Keratinocyte (primary cell): Measurements from ENCODE around the gene EFTUD2. TPM values are rescaled to one million over a fixed set of nuclear protein-coding genes. Genes with fewer than 3 reads are reported as not detected.

ENCODE experiments used
- DNase-seq: peaks from one replicate; pipeline ENCODE4 v3.0.0-alpha.2; 2011; ENCODE audit warnings: low read depth, missing footprints, low spot score
- FAIRE-seq: peaks from 2 replicates; lab custom pipeline; 2011; peaks lifted over from hg19 to GRCh38; lab: Jason Lieb, UNC
- H2AFZ ChIP-seq: 2 replicates; pipeline ENCODE4 v1.6.0; 2012; ENCODE audit warnings: low read length, control low read depth, inconsistent platforms; ENCODE audit not compliant: control insufficient read depth
- H3K27ac ChIP-seq: 2 replicates; pipeline ENCODE4 v1.5.1; 2011; ENCODE audit warnings: low read length; ENCODE audit not compliant: control insufficient read depth, insufficient read depth
- H3K27me3 ChIP-seq: 3 replicates; pipeline ENCODE4 v1.6.0; 2011; ENCODE audit warnings: low read length; ENCODE audit not compliant: control insufficient read depth, insufficient read depth; ENCODE audit errors: extremely low read depth
- H3K36me3 ChIP-seq, 2 experiments: 2 replicates in 1 of 2; 3 replicates in 1 of 2; pipeline ENCODE4 v1.5.1; 2011; ENCODE audit warnings: low read length in 2 of 2, mild to moderate bottlenecking in 1 of 2; ENCODE audit not compliant: control insufficient read depth in 2 of 2, insufficient read depth in 2 of 2; ENCODE audit errors: extremely low read depth in 1 of 2
- H3K4me1 ChIP-seq: 3 replicates; pipeline ENCODE4 v1.5.1; 2011; ENCODE audit warnings: low read length; ENCODE audit not compliant: control insufficient read depth, insufficient read depth; ENCODE audit errors: extremely low read depth
- H3K4me2 ChIP-seq: 3 replicates; pipeline ENCODE4 v1.6.0; 2011; ENCODE audit warnings: low read depth, low read length; ENCODE audit not compliant: control insufficient read depth, insufficient read depth; ENCODE audit errors: extremely low read depth
- H3K4me3 ChIP-seq, 3 experiments: fragments of 200-600 bp in 1 of 3; sonication (generic) in 1 of 3; 2 replicates in 2 of 3; 3 replicates in 1 of 3; pipeline ENCODE4 v1.5.1; 2011 to 2016; ENCODE audit warnings: low read length in 3 of 3, mild to moderate bottlenecking in 3 of 3, control low read depth in 2 of 3, inconsistent platforms in 1 of 3, low read depth in 1 of 3, mixed read lengths in 1 of 3, mixed run types in 1 of 3, moderate library complexity in 1 of 3; ENCODE audit not compliant: control insufficient read depth in 2 of 3, insufficient read depth in 2 of 3; ENCODE audit errors: extremely low read depth in 1 of 3
- H3K79me2 ChIP-seq: 2 replicates; pipeline ENCODE4 v1.6.0; 2012; ENCODE audit warnings: low read length; ENCODE audit not compliant: control insufficient read depth, insufficient read depth
- H3K9ac ChIP-seq: 3 replicates; pipeline ENCODE4 v1.6.0; 2011; ENCODE audit warnings: low read length; ENCODE audit not compliant: control insufficient read depth, insufficient read depth; ENCODE audit errors: extremely low read depth
- H3K9me1 ChIP-seq: 3 replicates; pipeline ENCODE4 v1.6.0; 2011; ENCODE audit warnings: low read length; ENCODE audit not compliant: control insufficient read depth, insufficient read depth; ENCODE audit errors: extremely low read depth
- H3K9me3 ChIP-seq: 2 replicates; pipeline ENCODE4 v1.5.1; 2012; ENCODE audit warnings: low read depth, low read length; ENCODE audit not compliant: control insufficient read depth
- H4K20me1 ChIP-seq: 3 replicates; pipeline ENCODE4 v1.6.0; 2011; ENCODE audit warnings: low read length; ENCODE audit not compliant: control insufficient read depth, insufficient read depth; ENCODE audit errors: extremely low read depth
- EZH2 ChIP-seq: IDR thresholded peaks from one replicate; pipeline ENCODE4 v1.6.1; 2012; ENCODE audit warnings: inconsistent platforms, mild to moderate bottlenecking, low read length, moderate library complexity
- dilution Hi-C: fragments of 300-500 bp; cut with MboI; formaldehyde crosslinking; loops from one replicate; pipeline ENCODE4 v1.7.0; 2020; ENCODE audit warnings: low sequenced_read_pairs; ENCODE audit not compliant: extremely low pct_ligation_motif_present
- polyA plus RNA-seq, 5 experiments: library from polyadenylated mRNA; depleted of rRNA in 3 of 5; stranded (reverse) in 3 of 5; stranded (forward) in 1 of 5; unstranded in 1 of 5; fragments of >200 nt; gene quantifications; 1 replicate in 1 of 5; 2 replicates in 3 of 5; 3 replicates in 1 of 5; pipeline versions ENCODE4 v1.2.1 to v1.2.3, GENCODE V29; 2011 to 2012; ENCODE audit warnings: missing spikeins in 2 of 5, low read depth in 1 of 5, low replicate concordance in 1 of 5
- TF ChIP-seq, protein P1 (sequence below), 3 experiments: IDR thresholded peaks in 1 of 3; conservative IDR thresholded peaks in 1 of 3; optimal IDR thresholded peaks in 1 of 3; 2 replicates in 2 of 3; 3 replicates in 1 of 3; pipeline versions ENCODE3 to v1.5.1; 2011; ENCODE audit warnings: low read length in 3 of 3, mild to moderate bottlenecking in 3 of 3, moderate library complexity in 2 of 3, control low read depth in 1 of 3, inconsistent platforms in 1 of 3; ENCODE audit not compliant: insufficient read depth in 2 of 3; ENCODE audit errors: extremely low read depth in 1 of 3

Gene EFTUD2
- polyA plus RNA-seq, 1 donor (not counting 4 experiments of a cell fraction or from before 2014, with no cell fraction given): 160 TPM

GRCh38 chr17:44922136-44922535 lies 22.9 kb upstream of the EFTUD2 start:
- dilution Hi-C loops: loop anchor here (25.0 kb wide), 1 partner anchor 90 kb away; no protein-coding TSS in a partner anchor
- TF ChIP-seq, protein P1, sequence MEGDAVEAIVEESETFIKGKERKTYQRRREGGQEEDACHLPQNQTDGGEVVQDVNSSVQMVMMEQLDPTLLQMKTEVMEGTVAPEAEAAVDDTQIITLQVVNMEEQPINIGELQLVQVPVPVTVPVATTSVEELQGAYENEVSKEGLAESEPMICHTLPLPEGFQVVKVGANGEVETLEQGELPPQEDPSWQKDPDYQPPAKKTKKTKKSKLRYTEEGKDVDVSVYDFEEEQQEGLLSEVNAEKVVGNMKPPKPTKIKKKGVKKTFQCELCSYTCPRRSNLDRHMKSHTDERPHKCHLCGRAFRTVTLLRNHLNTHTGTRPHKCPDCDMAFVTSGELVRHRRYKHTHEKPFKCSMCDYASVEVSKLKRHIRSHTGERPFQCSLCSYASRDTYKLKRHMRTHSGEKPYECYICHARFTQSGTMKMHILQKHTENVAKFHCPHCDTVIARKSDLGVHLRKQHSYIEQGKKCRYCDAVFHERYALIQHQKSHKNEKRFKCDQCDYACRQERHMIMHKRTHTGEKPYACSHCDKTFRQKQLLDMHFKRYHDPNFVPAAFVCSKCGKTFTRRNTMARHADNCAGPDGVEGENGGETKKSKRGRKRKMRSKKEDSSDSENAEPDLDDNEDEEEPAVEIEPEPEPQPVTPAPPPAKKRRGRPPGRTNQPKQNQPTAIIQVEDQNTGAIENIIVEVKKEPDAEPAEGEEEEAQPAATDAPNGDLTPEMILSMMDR (optimal IDR thresholded peaks at IDR 0.05 in 1 of 3, IDR thresholded peaks at IDR 0.05 in 1 of 3, conservative IDR thresholded peaks at IDR 0.05 in 1 of 3; ENCODE audit: extremely low read depth in 1 of 3, insufficient read depth in 2 of 3, low read length in 3 of 3): no peak
- no peak for TF ChIP-seq EZH2

GRCh38 chr17:44921122-44921882 lies 22.1 kb upstream of the EFTUD2 start:
- Histone ChIP-seq H3K27ac (no peak overlapping the region), H3K9ac (no peak overlapping the region), H3K9me3 (no peaks in the 10 kb centered on the region), H3K4me1 (peaks cover 24% of the 10 kb centered on the region), H3K4me2 (no peak overlapping the region), H4K20me1 (no peaks in the 10 kb centered on the region), H3K79me2 (no peaks in the 10 kb centered on the region), H3K9me1 (peaks cover 2% of the 10 kb centered on the region), H3K27me3 (no peaks in the 10 kb centered on the region), H2AFZ (no peak overlapping the region), H3K4me3 (no peak overlapping the region), H3K36me3 (peaks cover 0 to 7% of the 10 kb centered on the region in 2 experiments)
- dilution Hi-C loops: loop anchor here (25.0 kb wide), 1 partner anchor 91 kb away; no protein-coding TSS in a partner anchor
- DNase-seq: no peak
- FAIRE-seq: no peak
- TF ChIP-seq, protein P1 (optimal IDR thresholded peaks at IDR 0.05 in 1 of 3, IDR thresholded peaks at IDR 0.05 in 1 of 3, conservative IDR thresholded peaks at IDR 0.05 in 1 of 3; ENCODE audit: extremely low read depth in 1 of 3, insufficient read depth in 2 of 3, low read length in 3 of 3): no peak
- TF ChIP-seq EZH2: no peak

More at GRCh38 chr17:44922136-44922535, 22.9 kb upstream of the EFTUD2 start:
- H3K79me2 ChIP-seq: no peaks in the 10 kb centered on the region
- H3K4me1 ChIP-seq: peaks cover 16% of the 10 kb centered on the region
- no peak overlapping the region for H3K4me2 ChIP-seq
- no peak overlapping the region for H3K4me3 ChIP-seq
- no peak overlapping the region for H2AFZ ChIP-seq
- H3K27me3 ChIP-seq: no peaks in the 10 kb centered on the region
- FAIRE-seq: no peak
- H4K20me1 ChIP-seq: no peaks in the 10 kb centered on the region
- DNase-seq: no peak
- no peak overlapping the region for H3K27ac ChIP-seq
- H3K36me3 ChIP-seq: peaks cover 0 to 11% of the 10 kb centered on the region in 2 experiments
- H3K9ac ChIP-seq: no peak overlapping the region
- peaks cover 2% of the 10 kb centered on the region for H3K9me1 ChIP-seq
- H3K9me3 ChIP-seq: no peaks in the 10 kb centered on the region
